Mesenchymal stem cell (in vitro differentiated cells and primary cell): ENCODE results near the gene PGA5.
"Not testable (repeated sequence)": the region's sequence is repeated elsewhere in the genome, so short reads cannot be mapped to it uniquely, and the experiment has no call there.

ENCODE experiments used
- DNase-seq: peaks from one replicate; pipeline ENCODE4 v3.0.0-alpha.2; 2013
- H2AFZ ChIP-seq: one replicate; pipeline ENCODE4 v1.6.1; 2013; ENCODE audit warnings: low read depth, mild to moderate bottlenecking, control low read depth, inconsistent platforms, low read length, moderate library complexity
- H2AK5ac ChIP-seq: 2 replicates; pipeline ENCODE4 v1.6.1; 2013; ENCODE audit warnings: low read length, moderate library complexity, mild to moderate bottlenecking, inconsistent platforms; ENCODE audit not compliant: severe bottlenecking
- H2BK120ac ChIP-seq: one replicate; pipeline ENCODE4 v1.6.1; 2013; ENCODE audit warnings: low read depth, mild to moderate bottlenecking, inconsistent platforms, low read length, moderate library complexity
- H2BK12ac ChIP-seq, 2 experiments: one replicate each; pipeline ENCODE4 v1.6.1; 2013; ENCODE audit warnings: inconsistent platforms in 2 of 2, low read length in 2 of 2, mild to moderate bottlenecking in 2 of 2, moderate library complexity in 2 of 2, control low read depth in 1 of 2
- H2BK15ac ChIP-seq: one replicate; pipeline ENCODE4 v1.6.1; 2013; ENCODE audit warnings: mild to moderate bottlenecking, low read depth, inconsistent platforms; ENCODE audit not compliant: poor library complexity, severe bottlenecking
- H2BK5ac ChIP-seq: 2 replicates; pipeline ENCODE4 v1.6.1; 2013; ENCODE audit warnings: low read depth, mild to moderate bottlenecking, low read length, control low read depth, inconsistent platforms; ENCODE audit not compliant: poor library complexity, severe bottlenecking
- H3K14ac ChIP-seq, 2 experiments: one replicate each; pipeline ENCODE4 v1.6.1; 2013; ENCODE audit warnings: inconsistent platforms in 2 of 2, low read length in 2 of 2, control low read depth in 1 of 2, mild to moderate bottlenecking in 1 of 2, moderate library complexity in 1 of 2
- H3K18ac ChIP-seq, 2 experiments: one replicate each; pipeline ENCODE4 v1.6.1; 2013; ENCODE audit warnings: inconsistent platforms in 2 of 2, low read length in 2 of 2, control low read depth in 1 of 2, low read depth in 1 of 2, mild to moderate bottlenecking in 1 of 2
- H3K23ac ChIP-seq, 2 experiments: one replicate each; pipeline ENCODE4 v1.6.1; 2013; ENCODE audit warnings: inconsistent platforms in 2 of 2, low read length in 2 of 2, mild to moderate bottlenecking in 2 of 2, moderate library complexity in 2 of 2, control low read depth in 1 of 2
- H3K27ac ChIP-seq: 2 replicates; pipeline ENCODE4 v1.5.1; 2013; ENCODE audit warnings: mild to moderate bottlenecking, moderate library complexity, low read length, control low read depth, inconsistent platforms; ENCODE audit not compliant: poor library complexity, severe bottlenecking
- H3K27me3 ChIP-seq, 2 experiments: 2 replicates each; pipeline versions ENCODE4 v1.6.1 to v1.7.0; 2013; ENCODE audit warnings: low read length in 2 of 2, mild to moderate bottlenecking in 2 of 2, moderate library complexity in 2 of 2, control low read depth in 1 of 2, inconsistent platforms in 1 of 2; ENCODE audit not compliant: control insufficient read depth in 1 of 2, insufficient read depth in 1 of 2
- H3K36me3 ChIP-seq, 2 experiments: 2 replicates each; pipeline versions ENCODE4 v1.6.1 to v1.7.0; 2013; ENCODE audit warnings: low read length in 2 of 2, control low read depth in 1 of 2, inconsistent platforms in 1 of 2, low read depth in 1 of 2, mild to moderate bottlenecking in 1 of 2; ENCODE audit not compliant: insufficient read depth in 2 of 2, control insufficient read depth in 1 of 2
- H3K4ac ChIP-seq, 2 experiments: one replicate each; pipeline ENCODE4 v1.6.1; 2013; ENCODE audit warnings: inconsistent platforms in 2 of 2, low read length in 2 of 2, mild to moderate bottlenecking in 2 of 2, moderate library complexity in 2 of 2, control low read depth in 1 of 2, low read depth in 1 of 2
- H3K4me1 ChIP-seq: 2 replicates; pipeline ENCODE4 v1.6.1; 2013; ENCODE audit warnings: low read depth, low read length, control low read depth; ENCODE audit not compliant: control insufficient read depth, insufficient read depth
- H3K4me2 ChIP-seq: 2 replicates; pipeline ENCODE4 v1.6.1; 2013; ENCODE audit warnings: low read length, mild to moderate bottlenecking, inconsistent platforms; ENCODE audit not compliant: poor library complexity, severe bottlenecking
- H3K4me3 ChIP-seq, 2 experiments: 2 replicates each; pipeline versions ENCODE4 v1.5.1 to v1.7.0; 2013; ENCODE audit warnings: low read length in 2 of 2, mild to moderate bottlenecking in 2 of 2, control low read depth in 1 of 2, low read depth in 1 of 2; ENCODE audit not compliant: insufficient read depth in 1 of 2
- H3K79me1 ChIP-seq: replicated peaks from 2 replicates; pipeline ENCODE4 v1.6.1; 2013; ENCODE audit warnings: mild to moderate bottlenecking, control low read depth, low read length, inconsistent platforms; ENCODE audit not compliant: poor library complexity, severe bottlenecking
- H3K9ac ChIP-seq: 2 replicates; pipeline ENCODE4 v1.7.0; 2013; ENCODE audit warnings: mild to moderate bottlenecking, low read length, moderate library complexity
- H3K9me3 ChIP-seq: 2 replicates; pipeline ENCODE4 v1.7.0; 2013; ENCODE audit warnings: mild to moderate bottlenecking, low read length; ENCODE audit not compliant: control insufficient read depth
- H4K8ac ChIP-seq: one replicate; pipeline ENCODE4 v1.6.1; 2013; ENCODE audit warnings: inconsistent platforms, mild to moderate bottlenecking, low read length, moderate library complexity
- H4K91ac ChIP-seq: one replicate; pipeline ENCODE4 v1.6.1; 2013; ENCODE audit warnings: mild to moderate bottlenecking, low read length, inconsistent platforms
- WGBS: methylation state at CpG from one replicate; pipeline ENCODE4 v1.1.7; 2013; ENCODE audit warnings: mixed read lengths; 5-methylcytosine and 5-hydroxymethylcytosine counted together

Gene PGA5

GRCh38 chr11:61245284-61245964 lies 4.4 kb downstream of the PGA5 start:
- not testable (repeated sequence) for H3K9ac ChIP-seq, H3K27me3 ChIP-seq, H2BK12ac ChIP-seq, H3K4ac ChIP-seq, DNase-seq, H2BK15ac ChIP-seq, H2BK120ac ChIP-seq, H4K91ac ChIP-seq, H3K14ac ChIP-seq, H3K9me3 ChIP-seq, H3K79me1 ChIP-seq, H3K36me3 ChIP-seq, H2BK5ac ChIP-seq, H4K8ac ChIP-seq, H3K4me1 ChIP-seq, H2AK5ac ChIP-seq, H3K18ac ChIP-seq, H3K4me2 ChIP-seq, H3K27ac ChIP-seq, H3K23ac ChIP-seq, H3K4me3 ChIP-seq, H2AFZ ChIP-seq
- whole genome bisulfite sequencing = no CpG with 5 or more reads among the region's 10 CpGs

GRCh38 chr11:61248071-61248470 lies 7.1 kb downstream of the PGA5 start:
- H3K9me3 ChIP-seq, H3K9ac ChIP-seq, H3K23ac ChIP-seq, H2BK12ac ChIP-seq, DNase-seq, H2BK15ac ChIP-seq, H4K8ac ChIP-seq, H4K91ac ChIP-seq, H3K79me1 ChIP-seq, H3K14ac ChIP-seq, H2BK120ac ChIP-seq, H3K36me3 ChIP-seq, H3K27me3 ChIP-seq, H2AFZ ChIP-seq, H3K4me3 ChIP-seq, H2BK5ac ChIP-seq, H3K4me1 ChIP-seq, H3K4ac ChIP-seq, H2AK5ac ChIP-seq, H3K18ac ChIP-seq, H3K4me2 ChIP-seq, H3K27ac ChIP-seq: not testable (repeated sequence)
- WGBS = 81% methylated on average over 7 of the region's 9 CpGs

GRCh38 chr11:61249201-61249600 lies 8.2 kb downstream of the PGA5 start:
- H4K91ac ChIP-seq, H2BK12ac ChIP-seq, H3K27ac ChIP-seq, H3K18ac ChIP-seq, H2AFZ ChIP-seq, H3K9me3 ChIP-seq, H3K4me3 ChIP-seq, H2BK5ac ChIP-seq, H2AK5ac ChIP-seq, H3K14ac ChIP-seq, DNase-seq, H3K27me3 ChIP-seq, H2BK120ac ChIP-seq, H3K79me1 ChIP-seq, H3K36me3 ChIP-seq, H4K8ac ChIP-seq, H3K4me1 ChIP-seq, H3K23ac ChIP-seq, H3K4ac ChIP-seq, H3K4me2 ChIP-seq, H2BK15ac ChIP-seq, H3K9ac ChIP-seq: not testable (repeated sequence)
- WGBS = 86% methylated on average over 8 of the region's 8 CpGs

- not testable (repeated sequence) for H2BK15ac ChIP-seq, H3K4me3 ChIP-seq, H3K36me3 ChIP-seq, H3K4me2 ChIP-seq, H2AFZ ChIP-seq, H3K79me1 ChIP-seq, H3K27me3 ChIP-seq, H3K27ac ChIP-seq, H2BK5ac ChIP-seq, H3K23ac ChIP-seq, H3K4me1 ChIP-seq, H2BK12ac ChIP-seq, H3K4ac ChIP-seq, H3K18ac ChIP-seq, H2BK120ac ChIP-seq, H4K91ac ChIP-seq, DNase-seq, H2AK5ac ChIP-seq, H4K8ac ChIP-seq, H3K9ac ChIP-seq, H3K9me3 ChIP-seq
- peak overlapping the region in 1 of 2 experiments; percentile 46 for H3K14ac ChIP-seq
- 87% methylated on average over 18 of the region's 20 CpGs for WGBS
Observed at GRCh38 chr11:61250796-61251765, 10.1 kb downstream of the PGA5 start.
